Keratinocyte (primary cell): Measurements from ENCODE around the gene CDH22. TPM values are rescaled to one million over a fixed set of nuclear protein-coding genes. Genes with fewer than 3 reads are reported as not detected.

ENCODE experiments used
- DNase-seq: peaks from one replicate; pipeline ENCODE4 v3.0.0-alpha.2; 2011; ENCODE audit warnings: low read depth, missing footprints, low spot score
- FAIRE-seq: peaks from 2 replicates; lab custom pipeline; 2011; peaks lifted over from hg19 to GRCh38; lab: Jason Lieb, UNC
- H2AFZ ChIP-seq: 2 replicates; pipeline ENCODE4 v1.6.0; 2012; ENCODE audit warnings: low read length, control low read depth, inconsistent platforms; ENCODE audit not compliant: control insufficient read depth
- H3K27ac ChIP-seq: 2 replicates; pipeline ENCODE4 v1.5.1; 2011; ENCODE audit warnings: low read length; ENCODE audit not compliant: control insufficient read depth, insufficient read depth
- H3K27me3 ChIP-seq: 3 replicates; pipeline ENCODE4 v1.6.0; 2011; ENCODE audit warnings: low read length; ENCODE audit not compliant: control insufficient read depth, insufficient read depth; ENCODE audit errors: extremely low read depth
- H3K36me3 ChIP-seq, 2 experiments: 2 replicates in 1 of 2; 3 replicates in 1 of 2; pipeline ENCODE4 v1.5.1; 2011; ENCODE audit warnings: low read length in 2 of 2, mild to moderate bottlenecking in 1 of 2; ENCODE audit not compliant: control insufficient read depth in 2 of 2, insufficient read depth in 2 of 2; ENCODE audit errors: extremely low read depth in 1 of 2
- H3K4me1 ChIP-seq: 3 replicates; pipeline ENCODE4 v1.5.1; 2011; ENCODE audit warnings: low read length; ENCODE audit not compliant: control insufficient read depth, insufficient read depth; ENCODE audit errors: extremely low read depth
- H3K4me2 ChIP-seq: 3 replicates; pipeline ENCODE4 v1.6.0; 2011; ENCODE audit warnings: low read depth, low read length; ENCODE audit not compliant: control insufficient read depth, insufficient read depth; ENCODE audit errors: extremely low read depth
- H3K4me3 ChIP-seq, 3 experiments: fragments of 200-600 bp in 1 of 3; sonication (generic) in 1 of 3; 2 replicates in 2 of 3; 3 replicates in 1 of 3; pipeline ENCODE4 v1.5.1; 2011 to 2016; ENCODE audit warnings: low read length in 3 of 3, mild to moderate bottlenecking in 3 of 3, control low read depth in 2 of 3, inconsistent platforms in 1 of 3, low read depth in 1 of 3, mixed read lengths in 1 of 3, mixed run types in 1 of 3, moderate library complexity in 1 of 3; ENCODE audit not compliant: control insufficient read depth in 2 of 3, insufficient read depth in 2 of 3; ENCODE audit errors: extremely low read depth in 1 of 3
- H3K79me2 ChIP-seq: 2 replicates; pipeline ENCODE4 v1.6.0; 2012; ENCODE audit warnings: low read length; ENCODE audit not compliant: control insufficient read depth, insufficient read depth
- H3K9ac ChIP-seq: 3 replicates; pipeline ENCODE4 v1.6.0; 2011; ENCODE audit warnings: low read length; ENCODE audit not compliant: control insufficient read depth, insufficient read depth; ENCODE audit errors: extremely low read depth
- H3K9me1 ChIP-seq: 3 replicates; pipeline ENCODE4 v1.6.0; 2011; ENCODE audit warnings: low read length; ENCODE audit not compliant: control insufficient read depth, insufficient read depth; ENCODE audit errors: extremely low read depth
- H3K9me3 ChIP-seq: 2 replicates; pipeline ENCODE4 v1.5.1; 2012; ENCODE audit warnings: low read depth, low read length; ENCODE audit not compliant: control insufficient read depth
- H4K20me1 ChIP-seq: 3 replicates; pipeline ENCODE4 v1.6.0; 2011; ENCODE audit warnings: low read length; ENCODE audit not compliant: control insufficient read depth, insufficient read depth; ENCODE audit errors: extremely low read depth
- CTCF ChIP-seq, 3 experiments: IDR thresholded peaks in 1 of 3; conservative IDR thresholded peaks in 1 of 3; optimal IDR thresholded peaks in 1 of 3; 2 replicates in 2 of 3; 3 replicates in 1 of 3; pipeline versions ENCODE3 to v1.5.1; 2011; ENCODE audit warnings: low read length in 3 of 3, mild to moderate bottlenecking in 3 of 3, moderate library complexity in 2 of 3, control low read depth in 1 of 3, inconsistent platforms in 1 of 3; ENCODE audit not compliant: insufficient read depth in 2 of 3; ENCODE audit errors: extremely low read depth in 1 of 3
- EZH2 ChIP-seq: IDR thresholded peaks from one replicate; pipeline ENCODE4 v1.6.1; 2012; ENCODE audit warnings: inconsistent platforms, mild to moderate bottlenecking, low read length, moderate library complexity
- dilution Hi-C: fragments of 300-500 bp; cut with MboI; formaldehyde crosslinking; loops from one replicate; pipeline ENCODE4 v1.7.0; 2020; ENCODE audit warnings: low sequenced_read_pairs; ENCODE audit not compliant: extremely low pct_ligation_motif_present
- polyA plus RNA-seq, 5 experiments: library from polyadenylated mRNA; depleted of rRNA in 3 of 5; stranded (reverse) in 3 of 5; stranded (forward) in 1 of 5; unstranded in 1 of 5; fragments of >200 nt; gene quantifications; 1 replicate in 1 of 5; 2 replicates in 3 of 5; 3 replicates in 1 of 5; pipeline versions ENCODE4 v1.2.1 to v1.2.3, GENCODE V29; 2011 to 2012; ENCODE audit warnings: missing spikeins in 2 of 5, low read depth in 1 of 5, low replicate concordance in 1 of 5

CDH22 gene
- polyA plus RNA-seq, 1 donor (not counting 4 experiments of a cell fraction or from before 2014, with no cell fraction given): not detected

DNA sequence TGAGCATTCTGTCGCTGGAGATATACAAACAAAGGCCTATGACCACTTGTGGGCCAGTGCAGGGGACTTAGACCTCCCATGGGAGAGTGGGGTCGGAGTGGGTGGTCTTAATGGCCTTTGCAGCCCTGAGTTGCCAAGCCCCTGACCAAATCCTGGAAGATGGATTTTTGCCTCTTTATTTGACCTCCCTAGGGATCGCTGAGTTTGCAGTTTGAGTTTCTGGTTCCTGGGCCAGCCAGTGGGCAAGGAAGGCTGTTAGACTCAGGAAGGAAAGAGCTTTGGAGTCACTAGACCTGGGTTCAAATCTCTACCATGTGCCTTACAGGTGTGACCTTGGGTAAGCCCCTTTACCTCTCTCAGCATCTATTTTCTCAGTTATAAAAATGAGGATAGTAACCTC is 96.0 kb downstream of the CDH22 start:
- Histone ChIP-seq H3K36me3 (no peaks in the 10 kb centered on the region), H3K27me3 (peaks cover 4% of the 10 kb centered on the region), H2AFZ (no peak overlapping the region), H3K9me1 (no peaks in the 10 kb centered on the region), H3K4me3 (no peak overlapping the region), H3K4me2 (no peak overlapping the region), H3K27ac (no peak overlapping the region), H3K79me2 (no peaks in the 10 kb centered on the region), H3K9ac (no peak overlapping the region), H4K20me1 (no peaks in the 10 kb centered on the region), H3K4me1 (no peaks in the 10 kb centered on the region), H3K9me3 (no peaks in the 10 kb centered on the region)
- dilution Hi-C loops: no loop called here
- TF ChIP-seq CTCF (optimal IDR thresholded peaks at IDR 0.05 in 1 of 3, IDR thresholded peaks at IDR 0.05 in 1 of 3, conservative IDR thresholded peaks at IDR 0.05 in 1 of 3; ENCODE audit: extremely low read depth in 1 of 3, insufficient read depth in 2 of 3, low read length in 3 of 3) (no peak), EZH2 (no peak)
- DNase-seq (no peak), FAIRE-seq (no peak)

DNA sequence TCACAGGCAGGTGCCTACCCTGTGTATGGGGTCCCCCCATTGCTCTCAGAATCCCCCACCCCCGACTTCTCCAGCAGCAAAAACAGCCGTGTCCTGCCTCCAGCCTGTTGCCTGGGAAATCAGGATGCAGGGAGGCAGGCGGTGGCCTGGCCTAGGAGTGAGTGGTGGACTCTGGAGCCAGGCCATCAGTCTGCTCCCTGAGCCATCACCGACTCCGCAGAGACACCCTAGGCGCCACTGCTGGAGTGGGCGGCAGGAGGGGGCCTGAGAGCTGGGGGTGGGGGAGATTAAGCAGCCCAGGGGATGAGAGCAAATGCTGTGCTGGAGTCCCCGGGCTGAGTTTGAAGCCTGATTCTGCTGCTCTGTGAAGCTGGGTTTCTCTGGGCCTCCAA is 97.0 kb downstream of the CDH22 start:
- DNase-seq (no peak), FAIRE-seq (no peak)
- Histone ChIP-seq H3K79me2 (no peaks in the 10 kb centered on the region), H3K4me2 (no peak overlapping the region), H3K27me3 (peaks cover 8% of the 10 kb centered on the region), H3K4me3 (no peak overlapping the region), H3K9me3 (no peaks in the 10 kb centered on the region), H3K9ac (no peak overlapping the region), H3K4me1 (no peaks in the 10 kb centered on the region), H3K27ac (no peak overlapping the region), H2AFZ (no peak overlapping the region), H4K20me1 (no peaks in the 10 kb centered on the region), H3K36me3 (no peaks in the 10 kb centered on the region), H3K9me1 (no peaks in the 10 kb centered on the region)
- TF ChIP-seq EZH2 (no peak), CTCF (optimal IDR thresholded peaks at IDR 0.05 in 1 of 3, IDR thresholded peaks at IDR 0.05 in 1 of 3, conservative IDR thresholded peaks at IDR 0.05 in 1 of 3; ENCODE audit: extremely low read depth in 1 of 3, insufficient read depth in 2 of 3, low read length in 3 of 3) (no peak)
- dilution Hi-C loops: no loop called here
